Naive thymus-derived CD4-positive, alpha-beta T cell (primary cell): ENCODE data around the gene DCTN3. TPM values are rescaled to one million over a fixed set of nuclear protein-coding genes. Genes with fewer than 3 reads are reported as not detected.

Experiments
- ATAC-seq: fragments of 150-1000 bp; cut with Tn5 transposase; 2 replicates; pipeline ENCODE4 v1.10.0; 2021; ENCODE audit warnings: mild to moderate bottlenecking, moderate library complexity
- CTCF ChIA-PET: fragments of 350-600 bp; sonication (Branson Sonifier 250); formaldehyde crosslinking; loops from one replicate; lab custom pipeline; 2021; ENCODE audit warnings: antibody characterized with exemption; lab: Charles Lee
- POLR2A ChIA-PET: fragments of 350-600 bp; sonication (Branson Sonifier 250); formaldehyde crosslinking; loops from one replicate; lab custom pipeline; 2021; ENCODE audit warnings: antibody characterized with exemption, inconsistent platforms; lab: Charles Lee
- DNase-seq, 9 donors: peaks; one replicate each; pipeline versions ENCODE4 v3.0.0 to v3.0.0-alpha.2; 2020 to 2022; ENCODE audit warnings: mixed read lengths in 1 of 9
- H3K27ac ChIP-seq: one replicate; pipeline ENCODE4 v1.7.0; 2013; ENCODE audit warnings: mild to moderate bottlenecking, low read depth, low read length, moderate library complexity
- H3K27me3 ChIP-seq, 2 donors: one replicate each; pipeline ENCODE4 v1.7.0; 2013; ENCODE audit warnings: low read length in 2 of 2, mild to moderate bottlenecking in 2 of 2, moderate library complexity in 2 of 2; ENCODE audit not compliant: control insufficient read depth in 2 of 2, insufficient read depth in 2 of 2
- H3K36me3 ChIP-seq, 3 experiments: 1 replicate in 2 of 3; 2 replicates in 1 of 3; pipeline ENCODE4 v1.7.0; 2013; ENCODE audit warnings: low read length in 3 of 3, mild to moderate bottlenecking in 3 of 3, moderate library complexity in 1 of 3; ENCODE audit not compliant: insufficient read depth in 3 of 3, control insufficient read depth in 2 of 3
- H3K4me1 ChIP-seq, 2 donors: one replicate each; pipeline ENCODE4 v1.7.0; 2013; ENCODE audit warnings: low read length in 2 of 2, mild to moderate bottlenecking in 2 of 2, moderate library complexity in 1 of 2; ENCODE audit not compliant: control insufficient read depth in 2 of 2, insufficient read depth in 2 of 2
- H3K4me3 ChIP-seq: 2 replicates; pipeline ENCODE4 v1.7.0; 2013; ENCODE audit warnings: mild to moderate bottlenecking, low read length
- H3K9me3 ChIP-seq, 3 experiments: 1 replicate in 2 of 3; 2 replicates in 1 of 3; pipeline ENCODE4 v1.7.0; 2013; ENCODE audit warnings: low read length in 3 of 3; ENCODE audit not compliant: control insufficient read depth in 2 of 3
- H3K27ac Mint-ChIP-seq, 9 donors: one replicate each; pipeline ENCODE4 v1.8.0; 2020 to 2022; ENCODE audit warnings: mixed read lengths in 9 of 9, mild to moderate bottlenecking in 8 of 9, moderate library complexity in 5 of 9, inconsistent platforms in 2 of 9
- H3K27me3 Mint-ChIP-seq, 5 donors: one replicate each; pipeline ENCODE4 v1.8.0; 2021 to 2022; ENCODE audit warnings: mixed read lengths in 5 of 5, mild to moderate bottlenecking in 1 of 5
- H3K36me3 Mint-ChIP-seq, 5 donors: one replicate each; pipeline ENCODE4 v1.8.0; 2020 to 2022; ENCODE audit warnings: mixed read lengths in 5 of 5, mild to moderate bottlenecking in 3 of 5, inconsistent platforms in 1 of 5
- H3K4me1 Mint-ChIP-seq, 7 donors: one replicate each; pipeline ENCODE4 v1.8.0; 2020 to 2022; ENCODE audit warnings: mixed read lengths in 7 of 7, mild to moderate bottlenecking in 3 of 7, inconsistent platforms in 1 of 7
- H3K4me3 Mint-ChIP-seq, 10 donors: one replicate each; pipeline ENCODE4 v1.8.0; 2020 to 2022; ENCODE audit warnings: mild to moderate bottlenecking in 10 of 10, mixed read lengths in 10 of 10, moderate library complexity in 6 of 10, inconsistent platforms in 2 of 10
- H3K9me3 Mint-ChIP-seq, 11 donors: one replicate each; pipeline ENCODE4 v1.8.0; 2020 to 2022; ENCODE audit warnings: mixed read lengths in 11 of 11, mild to moderate bottlenecking in 4 of 11, inconsistent platforms in 1 of 11, moderate library complexity in 1 of 11
- intact Hi-C, 2 donors: fragments of 100-400 bp; cut with micrococcal nuclease; formaldehyde crosslinking; loops; one replicate each; pipeline ENCODE4 v1.15.1; 2023
- polyA plus RNA-seq, 2 donors: library from polyadenylated mRNA; unstranded; fragments of 300-500 nt; fragmentation: Illumina TruSeq; gene quantifications; one replicate each; pipeline ENCODE4 v1.2.3, GENCODE V29; 2021
- total RNA-seq, 6 experiments: library from RNA in 5 of 6; stranded (reverse) in 5 of 6; gene quantifications; 1 replicate in 5 of 6; 2 replicates in 1 of 6; pipeline ENCODE4 v1.2.3 and lab custom pipeline; 2021 to 2026

DCTN3 gene
- total and polyA plus RNA-seq, 7 experiments from 2014 or later = 55.6 to 129 (median 77.3) TPM

- Mint-ChIP-seq H3K9me3 (no peaks in the 10 kb centered on the region), H3K27me3 (peaks cover 0 to 10% (median 5%) of the 10 kb centered on the region in 5 donors), H3K4me3 (no peak overlapping the region), H3K27ac (no peak overlapping the region), H3K4me1 (peaks cover 6 to 19% (median 12%) of the 10 kb centered on the region in 7 donors), H3K36me3 (no peaks in the 10 kb centered on the region)
- H3K27ac ChIP-seq = no peak overlapping the region
- H3K9me3 ChIP-seq = no peaks in the 10 kb centered on the region
- ATAC-seq = no peak
- H3K4me1 ChIP-seq = peaks cover 5 to 9% of the 10 kb centered on the region in 2 donors
- DNase-seq = no peak
- CTCF ChIA-PET = no interaction called here
- intact Hi-C loops = no loop called here
- POLR2A ChIA-PET = interaction anchor here (0.8 kb wide), 1 partner anchor 10 kb away, joined by 3 read pairs; no protein-coding TSS in a partner anchor
- H3K36me3 ChIP-seq = no peaks in the 10 kb centered on the region
- no peak overlapping the region for H3K4me3 ChIP-seq
- H3K27me3 ChIP-seq = no peaks in the 10 kb centered on the region
Observed at GRCh38 chr9:34606905-34607304, 13.4 kb downstream of the DCTN3 start.

- Mint-ChIP-seq H3K36me3 (no peaks in the 10 kb centered on the region), H3K4me3 (no peak overlapping the region), H3K27ac (no peak overlapping the region), H3K27me3 (peaks cover 0 to 10% (median 5%) of the 10 kb centered on the region in 5 donors), H3K4me1 (peaks cover under 1 to 14% (median 9%) of the 10 kb centered on the region in 7 donors), H3K9me3 (peaks cover 0 to 2% (median 0%) of the 10 kb centered on the region in 11 donors)
- H3K27me3 ChIP-seq = no peaks in the 10 kb centered on the region
- H3K27ac ChIP-seq = no peak overlapping the region
- no peak overlapping the region for H3K4me3 ChIP-seq
- ChIA-PET CTCF (interaction anchor here (1.0 to 1.5 kb wide), 2 partner anchors 8 to 12 kb away, joined by 4 read pairs; no protein-coding TSS in a partner anchor), POLR2A (no interaction called here)
- ATAC-seq (no peak), DNase-seq (no peak)
- no peaks in the 10 kb centered on the region for H3K36me3 ChIP-seq
- H3K9me3 ChIP-seq = no peaks in the 10 kb centered on the region
- H3K4me1 ChIP-seq = peaks cover 3 to 7% of the 10 kb centered on the region in 2 donors
- intact Hi-C loops = no loop called here
Observed at GRCh38 chr9:34606190-34606589, 14.1 kb downstream of the DCTN3 start.

- no peaks in the 10 kb centered on the region for H3K27me3 ChIP-seq
- Mint-ChIP-seq H3K36me3 (no peaks in the 10 kb centered on the region), H3K4me1 (peaks cover 0 to 2% (median 0%) of the 10 kb centered on the region in 7 donors), H3K27ac (no peak overlapping the region), H3K4me3 (no peak overlapping the region), H3K9me3 (peaks cover 0 to 2% (median 0%) of the 10 kb centered on the region in 11 donors), H3K27me3 (peaks cover 0 to 20% (median 5%) of the 10 kb centered on the region in 5 donors)
- H3K27ac ChIP-seq = no peak overlapping the region
- DNase-seq (peak; percentile 53 to 78 (median 71)), ATAC-seq (peak; percentile 92)
- intact Hi-C loops = loop anchor here (1.0 to 2.0 kb wide), 7 partner anchors 9 to 347 kb away; partner anchors contain the start of genes KIF24 (in 1 of the 2), NUDT2 (in 1 of the 2) and RPP25L (in 1 of the 2)
- no peaks in the 10 kb centered on the region for H3K36me3 ChIP-seq
- POLR2A ChIA-PET = interaction anchor here (0.6 kb wide), 1 partner anchor 217 kb away, joined by 3 read pairs; no protein-coding TSS in a partner anchor
- H3K4me1 ChIP-seq = no peaks in the 10 kb centered on the region
- CTCF ChIA-PET = interaction anchor here (0.6 to 2.3 kb wide), 7 partner anchors 12 to 201 kb away, joined by 3 to 17 read pairs (median 6); partner anchors contain the start of genes CCL27 and DCTN3
- H3K9me3 ChIP-seq = no peaks in the 10 kb centered on the region
- H3K4me3 ChIP-seq = no peak overlapping the region
Observed at GRCh38 chr9:34603610-34604231, 16.6 kb downstream of the DCTN3 start.

GRCh38 chr9:34601937-34602573 lies 18.2 kb downstream of the DCTN3 start:
- DNase-seq (no peak), ATAC-seq (no peak)
- no peaks in the 10 kb centered on the region for H3K36me3 Mint-ChIP-seq
- H3K4me1 Mint-ChIP-seq = peaks cover 0 to 2% (median 0%) of the 10 kb centered on the region in 7 donors
- Histone ChIP-seq H3K4me1 (no peaks in the 10 kb centered on the region), H3K27me3 (no peaks in the 10 kb centered on the region), H3K27ac (no peak overlapping the region), H3K36me3 (no peaks in the 10 kb centered on the region), H3K4me3 (no peak overlapping the region), H3K9me3 (no peaks in the 10 kb centered on the region)
- ChIA-PET POLR2A (no interaction called here), CTCF (interaction anchor here (0.6 to 2.3 kb wide), 7 partner anchors 10 to 200 kb away, joined by 3 to 17 read pairs (median 3); partner anchors contain the start of gene DCTN3)
- intact Hi-C loops = loop anchor here in 1 of 2 donors (2.0 kb wide), 2 partner anchors 273 to 345 kb away; partner anchors contain the start of genes KIF24 and NUDT2
- no peak overlapping the region for H3K27ac Mint-ChIP-seq
- no peak overlapping the region for H3K4me3 Mint-ChIP-seq
- H3K9me3 Mint-ChIP-seq = peaks cover 0 to 2% (median 0%) of the 10 kb centered on the region in 11 donors
- H3K27me3 Mint-ChIP-seq = peaks cover 5 to 24% (median 6%) of the 10 kb centered on the region in 5 donors

GRCh38 chr9:34600908-34601307 lies 19.4 kb downstream of the DCTN3 start:
- H3K36me3 ChIP-seq = no peaks in the 10 kb centered on the region
- H3K4me1 ChIP-seq = no peaks in the 10 kb centered on the region
- H3K27ac Mint-ChIP-seq = no peak overlapping the region
- H3K4me1 Mint-ChIP-seq = peaks cover 0 to 2% (median 0%) of the 10 kb centered on the region in 7 donors
- no peak overlapping the region for H3K27ac ChIP-seq
- no peak overlapping the region for H3K4me3 ChIP-seq
- H3K9me3 Mint-ChIP-seq = peaks cover 0 to 4% (median 0%) of the 10 kb centered on the region in 11 donors
- H3K9me3 ChIP-seq = no peaks in the 10 kb centered on the region
- no peaks in the 10 kb centered on the region for H3K27me3 ChIP-seq
- ATAC-seq (no peak), DNase-seq (no peak)
- intact Hi-C loops = no loop called here
- CTCF ChIA-PET = interaction anchor here (0.8 kb wide), 1 partner anchor 269 kb away, joined by 5 read pairs; no protein-coding TSS in a partner anchor
- POLR2A ChIA-PET = interaction anchor here (0.7 kb wide), 1 partner anchor 10 kb away, joined by 3 read pairs; no protein-coding TSS in a partner anchor
- H3K4me3 Mint-ChIP-seq = no peak overlapping the region
- H3K36me3 Mint-ChIP-seq = no peaks in the 10 kb centered on the region
- H3K27me3 Mint-ChIP-seq = peaks cover 11 to 32% (median 12%) of the 10 kb centered on the region in 5 donors

- Histone ChIP-seq H3K4me3 (no peak overlapping the region), H3K36me3 (no peaks in the 10 kb centered on the region), H3K27me3 (no peaks in the 10 kb centered on the region), H3K27ac (no peak overlapping the region), H3K4me1 (no peaks in the 10 kb centered on the region), H3K9me3 (no peaks in the 10 kb centered on the region)
- Mint-ChIP-seq H3K9me3 (peaks cover 0 to 4% (median 0%) of the 10 kb centered on the region in 11 donors), H3K27ac (no peak overlapping the region), H3K4me3 (no peak overlapping the region), H3K36me3 (no peaks in the 10 kb centered on the region), H3K4me1 (peaks cover 0 to 2% (median 0%) of the 10 kb centered on the region in 7 donors), H3K27me3 (peaks cover 11 to 32% (median 18%) of the 10 kb centered on the region in 5 donors)
- no peak for ATAC-seq
- ChIA-PET CTCF (interaction anchor here (0.6 to 1.7 kb wide), 7 partner anchors 12 to 484 kb away, joined by 3 to 6 read pairs (median 3); partner anchors contain the start of genes GALT and RPP25L), POLR2A (interaction anchor here (0.9 kb wide), 1 partner anchor 10 kb away, joined by 3 read pairs; no protein-coding TSS in a partner anchor)
- no peak for DNase-seq
- intact Hi-C loops = loop anchor here in 1 of 2 donors (10.0 kb wide), 1 partner anchor 195 kb away; no protein-coding TSS in a partner anchor
Observed at GRCh38 chr9:34599546-34599945, 20.7 kb downstream of the DCTN3 start.
